GM12878 (cell line): Measurements from ENCODE around the gene SCARF1. TPM values are rescaled to one million over a fixed set of nuclear protein-coding genes. Genes with fewer than 3 reads are reported as not detected.
A peak's percentile ranks its signal among the peaks of the same experiment; 100 is the strongest.

Experiments
- BHLHE40 ChIP-seq, 2 experiments: fragments of 450-650 bp in 1 of 2; IDR thresholded peaks; 2 replicates each; pipeline ENCODE4 v1.6.1; 2011 to 2017; ENCODE audit warnings: low read depth in 2 of 2, borderline replicate concordance in 1 of 2, improper control_type of control experiment in 1 of 2, low read length in 1 of 2, mild to moderate bottlenecking in 1 of 2
- EZH2 ChIP-seq: IDR thresholded peaks from 2 replicates; pipeline ENCODE4 v1.6.1; 2012; ENCODE audit warnings: low read depth, mild to moderate bottlenecking, control low read depth, inconsistent platforms, low read length, borderline replicate concordance; ENCODE audit not compliant: control insufficient read depth
- HDAC6 ChIP-seq: fragments of 200-600 bp; sonication (generic); IDR thresholded peaks from one replicate; pipeline ENCODE4 v1.8.0; 2017; ENCODE audit warnings: antibody characterized with exemption; ENCODE audit not compliant: unreplicated experiment
- MXI1 ChIP-seq: fragments of 150-350 bp; IDR thresholded peaks from 2 replicates; pipeline ENCODE4 v1.6.1; 2011; ENCODE audit warnings: low read depth, mild to moderate bottlenecking, inconsistent platforms, low read length, improper control_type of control experiment
- RAD21 ChIP-seq: IDR thresholded peaks from 2 replicates; pipeline ENCODE4 v1.6.1; 2011; ENCODE audit warnings: mild to moderate bottlenecking, low read depth, low read length, moderate library complexity; ENCODE audit not compliant: insufficient read depth
- RUNX3 ChIP-seq: IDR thresholded peaks from 2 replicates; pipeline ENCODE4 v1.6.1; 2012; ENCODE audit warnings: low read length, inconsistent platforms
- SMARCA5 ChIP-seq: fragments of 450-650 bp; IDR thresholded peaks from 2 replicates; pipeline ENCODE4 v1.6.1; 2017; ENCODE audit warnings: mild to moderate bottlenecking
- SMC3 ChIP-seq: IDR thresholded peaks from 2 replicates; pipeline ENCODE4 v1.6.1; 2011; ENCODE audit warnings: low read length, improper control_type of control experiment, borderline replicate concordance
- STAT1 ChIP-seq: fragments of 450-650 bp; conservative IDR thresholded peaks from 2 replicates; pipeline ENCODE4 v1.6.1; 2014; ENCODE audit warnings: antibody characterized with exemption, mild to moderate bottlenecking
- TBL1XR1 ChIP-seq: IDR thresholded peaks from 2 replicates; pipeline ENCODE4 v1.6.1; 2012; ENCODE audit warnings: low read depth, low read length, improper control_type of control experiment
- TCF3 ChIP-seq: IDR thresholded peaks from 2 replicates; pipeline ENCODE4 v1.6.1; 2012; ENCODE audit warnings: low read depth, mild to moderate bottlenecking, low read length, borderline replicate concordance; ENCODE audit not compliant: insufficient read depth
- YY1 ChIP-seq: IDR thresholded peaks from 2 replicates; pipeline ENCODE4 v1.6.1; 2011; ENCODE audit warnings: low read depth, mild to moderate bottlenecking, low read length
- ZNF207 ChIP-seq: fragments of 450-650 bp; IDR thresholded peaks from 2 replicates; pipeline ENCODE4 v1.6.1; 2014; ENCODE audit warnings: antibody characterized with exemption, mild to moderate bottlenecking, borderline replicate concordance
- polyA plus RNA-seq, 11 experiments: library from polyadenylated mRNA; depleted of rRNA in 4 of 11; unstranded in 6 of 11; stranded (reverse) in 5 of 11; fragments of >200 nt; fragmentation: Nextera tagmentation in 4 of 11; fragmentation: Illumina TruSeq in 1 of 11; extraction: Ambion mirVana in 4 of 11; extraction: Trizol in 1 of 11; gene quantifications; 1 replicate in 1 of 11; 2 replicates in 10 of 11; pipeline versions ENCODE4 v1.2.1 to v1.2.3, GENCODE V29; 2011 to 2016; ENCODE audit warnings: inconsistent platforms in 2 of 11, missing spikeins in 2 of 11, low read depth in 1 of 11
- total RNA-seq, 4 experiments: library from RNA; depleted of rRNA in 3 of 4; stranded (reverse); fragments of >200 nt in 3 of 4; fragmentation: Illumina TruSeq in 1 of 4; extraction: Trizol in 1 of 4; gene quantifications; 2 replicates each; pipeline versions ENCODE4 v1.2.1 to v1.2.3, GENCODE V29; 2013 to 2021
- TF ChIP-seq, protein P1 (sequence below): fragments of 450-650 bp; IDR thresholded peaks from 2 replicates; pipeline ENCODE4 v1.6.1; 2017; ENCODE audit warnings: mild to moderate bottlenecking, low read depth, inconsistent platforms; ENCODE audit not compliant: poor library complexity, severe bottlenecking
- TF ChIP-seq, protein P2 (sequence below): fragments of 450-650 bp; IDR thresholded peaks from 2 replicates; pipeline ENCODE4 v1.6.1; 2016; ENCODE audit warnings: mild to moderate bottlenecking, moderate library complexity, borderline replicate concordance
- TF ChIP-seq, protein P3 (sequence below): fragments of 450-650 bp; conservative IDR thresholded peaks from 2 replicates; pipeline ENCODE4 v1.6.1; 2017; ENCODE audit warnings: mild to moderate bottlenecking, moderate library complexity
- TF ChIP-seq, protein P4 (sequence below), 3 experiments: IDR thresholded peaks in 2 of 3; conservative IDR thresholded peaks in 1 of 3; 2 replicates each; pipeline ENCODE4 v1.5.1; 2011; ENCODE audit warnings: low read depth in 3 of 3, low read length in 3 of 3, mild to moderate bottlenecking in 3 of 3, control low read depth in 2 of 3, moderate library complexity in 2 of 3, inconsistent platforms in 1 of 3, mixed read lengths in 1 of 3; ENCODE audit not compliant: control insufficient read depth in 2 of 3, insufficient read depth in 1 of 3; ENCODE audit errors: extremely low read depth in 1 of 3

Gene SCARF1
- total and polyA plus RNA-seq, 10 of the 15 experiments (the other 5 are each of a cell fraction or from before 2014, with no cell fraction given): 0.10 to 1.7 (median 0.43) TPM

DNA sequence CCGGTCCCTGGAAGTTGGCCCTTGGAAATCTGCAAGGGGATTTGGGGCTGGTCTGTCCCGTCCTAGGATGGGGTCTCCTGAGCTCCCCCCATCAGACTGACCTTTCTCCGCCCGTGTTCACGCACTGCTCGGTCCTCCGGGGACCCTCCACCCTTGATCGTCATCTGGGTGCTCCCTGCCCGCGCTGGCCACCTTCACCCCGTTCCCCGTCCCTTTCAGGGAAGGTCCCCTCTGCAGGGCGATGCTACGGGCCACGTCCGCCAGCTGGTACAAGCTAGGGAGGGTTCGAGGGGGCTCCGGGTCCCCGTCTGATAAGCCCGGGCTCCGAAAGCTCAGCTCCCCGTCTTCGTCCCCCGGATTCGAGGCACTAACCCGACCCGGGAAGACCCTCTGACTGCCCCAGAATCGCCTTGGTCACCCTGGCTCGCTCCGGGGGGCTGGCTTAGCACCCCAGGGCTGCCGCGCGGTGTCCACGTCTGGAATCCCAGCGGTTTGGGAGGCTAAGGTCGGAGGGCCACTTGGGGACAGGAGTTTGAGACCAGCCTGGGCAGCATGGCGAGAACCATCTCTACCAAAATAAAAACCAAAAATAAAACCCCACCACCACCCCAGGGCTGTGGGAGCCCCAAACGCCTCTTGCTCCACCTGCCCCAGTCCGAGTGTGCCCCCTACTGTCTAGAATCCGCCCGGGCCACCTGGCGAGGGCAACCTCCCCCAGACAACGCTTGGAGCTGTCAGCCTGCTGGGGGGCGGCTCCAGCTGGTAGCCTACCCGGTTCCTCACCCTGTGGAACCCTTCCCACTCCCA is 15.8 kb downstream of the SCARF1 start (continued):
- TF ChIP-seq YY1 (peak; percentile 60; the same call in 1 of the 2 replicates), MXI1 (peak; percentile 73; the same call in 1 of the 2 replicates), STAT1 (no peak), RUNX3 (peak; percentile 23; the same call in 1 of the 2 replicates), RAD21 (peak; percentile 92), HDAC6 (no peak), BHLHE40 (IDR thresholded peaks at IDR 0.05; ENCODE audit: borderline replicate concordance in 1 of 2, low read depth in 2 of 2, low read length in 1 of 2) (0 out of 4 replicates have a peak, but pooled peaks of 1 of the 2 experiments have one; percentile 20), TCF3 (peak; percentile 96), TBL1XR1 (0 out of 2 replicates have a peak, but pooled peaks have one; percentile 23), EZH2 (no peak), SMARCA5 (peak; percentile 59; the same call in 1 of the 2 replicates), SMC3 (peak; percentile 85), ZNF207 (peak; percentile 24; the same call in 1 of the 2 replicates)
- TF ChIP-seq, protein P1, sequence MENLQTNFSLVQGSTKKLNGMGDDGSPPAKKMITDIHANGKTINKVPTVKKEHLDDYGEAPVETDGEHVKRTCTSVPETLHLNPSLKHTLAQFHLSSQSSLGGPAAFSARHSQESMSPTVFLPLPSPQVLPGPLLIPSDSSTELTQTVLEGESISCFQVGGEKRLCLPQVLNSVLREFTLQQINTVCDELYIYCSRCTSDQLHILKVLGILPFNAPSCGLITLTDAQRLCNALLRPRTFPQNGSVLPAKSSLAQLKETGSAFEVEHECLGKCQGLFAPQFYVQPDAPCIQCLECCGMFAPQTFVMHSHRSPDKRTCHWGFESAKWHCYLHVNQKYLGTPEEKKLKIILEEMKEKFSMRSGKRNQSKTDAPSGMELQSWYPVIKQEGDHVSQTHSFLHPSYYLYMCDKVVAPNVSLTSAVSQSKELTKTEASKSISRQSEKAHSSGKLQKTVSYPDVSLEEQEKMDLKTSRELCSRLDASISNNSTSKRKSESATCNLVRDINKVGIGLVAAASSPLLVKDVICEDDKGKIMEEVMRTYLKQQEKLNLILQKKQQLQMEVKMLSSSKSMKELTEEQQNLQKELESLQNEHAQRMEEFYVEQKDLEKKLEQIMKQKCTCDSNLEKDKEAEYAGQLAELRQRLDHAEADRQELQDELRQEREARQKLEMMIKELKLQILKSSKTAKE: peak; percentile 36
- TF ChIP-seq, protein P2, sequence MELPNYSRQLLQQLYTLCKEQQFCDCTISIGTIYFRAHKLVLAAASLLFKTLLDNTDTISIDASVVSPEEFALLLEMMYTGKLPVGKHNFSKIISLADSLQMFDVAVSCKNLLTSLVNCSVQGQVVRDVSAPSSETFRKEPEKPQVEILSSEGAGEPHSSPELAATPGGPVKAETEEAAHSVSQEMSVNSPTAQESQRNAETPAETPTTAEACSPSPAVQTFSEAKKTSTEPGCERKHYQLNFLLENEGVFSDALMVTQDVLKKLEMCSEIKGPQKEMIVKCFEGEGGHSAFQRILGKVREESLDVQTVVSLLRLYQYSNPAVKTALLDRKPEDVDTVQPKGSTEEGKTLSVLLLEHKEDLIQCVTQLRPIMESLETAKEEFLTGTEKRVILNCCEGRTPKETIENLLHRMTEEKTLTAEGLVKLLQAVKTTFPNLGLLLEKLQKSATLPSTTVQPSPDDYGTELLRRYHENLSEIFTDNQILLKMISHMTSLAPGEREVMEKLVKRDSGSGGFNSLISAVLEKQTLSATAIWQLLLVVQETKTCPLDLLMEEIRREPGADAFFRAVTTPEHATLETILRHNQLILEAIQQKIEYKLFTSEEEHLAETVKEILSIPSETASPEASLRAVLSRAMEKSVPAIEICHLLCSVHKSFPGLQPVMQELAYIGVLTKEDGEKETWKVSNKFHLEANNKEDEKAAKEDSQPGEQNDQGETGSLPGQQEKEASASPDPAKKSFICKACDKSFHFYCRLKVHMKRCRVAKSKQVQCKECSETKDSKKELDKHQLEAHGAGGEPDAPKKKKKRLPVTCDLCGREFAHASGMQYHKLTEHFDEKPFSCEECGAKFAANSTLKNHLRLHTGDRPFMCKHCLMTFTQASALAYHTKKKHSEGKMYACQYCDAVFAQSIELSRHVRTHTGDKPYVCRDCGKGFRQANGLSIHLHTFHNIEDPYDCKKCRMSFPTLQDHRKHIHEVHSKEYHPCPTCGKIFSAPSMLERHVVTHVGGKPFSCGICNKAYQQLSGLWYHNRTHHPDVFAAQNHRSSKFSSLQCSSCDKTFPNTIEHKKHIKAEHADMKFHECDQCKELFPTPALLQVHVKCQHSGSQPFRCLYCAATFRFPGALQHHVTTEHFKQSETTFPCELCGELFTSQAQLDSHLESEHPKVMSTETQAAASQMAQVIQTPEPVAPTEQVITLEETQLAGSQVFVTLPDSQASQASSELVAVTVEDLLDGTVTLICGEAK: 0 out of 2 replicates have a peak, but pooled peaks have one; percentile 19
- TF ChIP-seq, protein P3, sequence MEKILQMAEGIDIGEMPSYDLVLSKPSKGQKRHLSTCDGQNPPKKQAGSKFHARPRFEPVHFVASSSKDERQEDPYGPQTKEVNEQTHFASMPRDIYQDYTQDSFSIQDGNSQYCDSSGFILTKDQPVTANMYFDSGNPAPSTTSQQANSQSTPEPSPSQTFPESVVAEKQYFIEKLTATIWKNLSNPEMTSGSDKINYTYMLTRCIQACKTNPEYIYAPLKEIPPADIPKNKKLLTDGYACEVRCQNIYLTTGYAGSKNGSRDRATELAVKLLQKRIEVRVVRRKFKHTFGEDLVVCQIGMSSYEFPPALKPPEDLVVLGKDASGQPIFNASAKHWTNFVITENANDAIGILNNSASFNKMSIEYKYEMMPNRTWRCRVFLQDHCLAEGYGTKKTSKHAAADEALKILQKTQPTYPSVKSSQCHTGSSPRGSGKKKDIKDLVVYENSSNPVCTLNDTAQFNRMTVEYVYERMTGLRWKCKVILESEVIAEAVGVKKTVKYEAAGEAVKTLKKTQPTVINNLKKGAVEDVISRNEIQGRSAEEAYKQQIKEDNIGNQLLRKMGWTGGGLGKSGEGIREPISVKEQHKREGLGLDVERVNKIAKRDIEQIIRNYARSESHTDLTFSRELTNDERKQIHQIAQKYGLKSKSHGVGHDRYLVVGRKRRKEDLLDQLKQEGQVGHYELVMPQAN: peak; percentile 32; the same call in 1 of the 2 replicates
- TF ChIP-seq, protein P4, sequence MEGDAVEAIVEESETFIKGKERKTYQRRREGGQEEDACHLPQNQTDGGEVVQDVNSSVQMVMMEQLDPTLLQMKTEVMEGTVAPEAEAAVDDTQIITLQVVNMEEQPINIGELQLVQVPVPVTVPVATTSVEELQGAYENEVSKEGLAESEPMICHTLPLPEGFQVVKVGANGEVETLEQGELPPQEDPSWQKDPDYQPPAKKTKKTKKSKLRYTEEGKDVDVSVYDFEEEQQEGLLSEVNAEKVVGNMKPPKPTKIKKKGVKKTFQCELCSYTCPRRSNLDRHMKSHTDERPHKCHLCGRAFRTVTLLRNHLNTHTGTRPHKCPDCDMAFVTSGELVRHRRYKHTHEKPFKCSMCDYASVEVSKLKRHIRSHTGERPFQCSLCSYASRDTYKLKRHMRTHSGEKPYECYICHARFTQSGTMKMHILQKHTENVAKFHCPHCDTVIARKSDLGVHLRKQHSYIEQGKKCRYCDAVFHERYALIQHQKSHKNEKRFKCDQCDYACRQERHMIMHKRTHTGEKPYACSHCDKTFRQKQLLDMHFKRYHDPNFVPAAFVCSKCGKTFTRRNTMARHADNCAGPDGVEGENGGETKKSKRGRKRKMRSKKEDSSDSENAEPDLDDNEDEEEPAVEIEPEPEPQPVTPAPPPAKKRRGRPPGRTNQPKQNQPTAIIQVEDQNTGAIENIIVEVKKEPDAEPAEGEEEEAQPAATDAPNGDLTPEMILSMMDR (IDR thresholded peaks at IDR 0.05 in 2 of 3, conservative IDR thresholded peaks at IDR 0.05 in 1 of 3; ENCODE audit: control insufficient read depth in 2 of 3, extremely low read depth in 1 of 3, insufficient read depth in 1 of 3, low read depth in 3 of 3, low read length in 3 of 3): peak; percentile 83 to 91 (median 89)
